Stomach (tissue), 9 donors: ENCODE results near the gene ATP6V1G1. TPM values are rescaled to one million over a fixed set of nuclear protein-coding genes. Genes with fewer than 3 reads are reported as not detected.

Experiments
- DNase-seq, 2 donors: peaks; one replicate each; pipeline versions ENCODE4 v3.0.0 to v3.0.0-alpha.2; 2013 to 2019
- H3K27ac ChIP-seq, 5 donors: fragments of 200-600 bp in 4 of 5; sonication (generic) in 4 of 5; one replicate each; pipeline ENCODE4 v1.5.1; 2013 to 2019; ENCODE audit warnings: mild to moderate bottlenecking in 1 of 5, moderate library complexity in 1 of 5
- H3K27me3 ChIP-seq, 3 donors: fragments of 200-600 bp; sonication (generic); one replicate each; pipeline ENCODE4 v1.5.1; 2017 to 2019; ENCODE audit warnings: mixed run types in 1 of 3
- H3K36me3 ChIP-seq, 4 donors: fragments of 200-600 bp; sonication (generic); 1 replicate in 3 of 4; 2 replicates in 1 of 4; pipeline ENCODE4 v1.5.1; 2016 to 2019
- H3K4me1 ChIP-seq, 4 donors: fragments of 200-600 bp; sonication (generic); one replicate each; pipeline ENCODE4 v1.5.1; 2016 to 2019
- H3K4me3 ChIP-seq, 4 donors: fragments of 200-600 bp; sonication (generic) in 3 of 4; one replicate each; pipeline ENCODE4 v1.5.1; 2016 to 2019; ENCODE audit warnings: mild to moderate bottlenecking in 1 of 4
- H3K9me3 ChIP-seq, 4 donors: fragments of 200-600 bp; sonication (generic); one replicate each; pipeline ENCODE4 v1.5.1; 2016 to 2019
- CTCF ChIP-seq, 7 experiments: fragments of 450-650 bp in 4 of 7; fragments of 200-600 bp in 3 of 7; sonication (generic) in 3 of 7; IDR thresholded peaks; one replicate each; pipeline ENCODE4 v1.5.1; 2016 to 2019; ENCODE audit warnings: antibody characterized with exemption in 7 of 7, control low read depth in 2 of 7, mild to moderate bottlenecking in 1 of 7
- EP300 ChIP-seq: sonication (generic); formaldehyde crosslinking; IDR thresholded peaks from one replicate; pipeline ENCODE4 v1.6.1; 2017; ENCODE audit warnings: antibody characterized with exemption
- POLR2A ChIP-seq, 4 donors: fragments of 450-650 bp; IDR thresholded peaks; one replicate each; pipeline ENCODE4 v1.6.1; 2016; ENCODE audit warnings: antibody characterized with exemption in 4 of 4, control low read depth in 2 of 4, mild to moderate bottlenecking in 1 of 4, moderate library complexity in 1 of 4
- POLR2AphosphoS5 ChIP-seq, 3 donors: sonication (generic); formaldehyde crosslinking; IDR thresholded peaks; one replicate each; pipeline ENCODE4 v1.6.1; 2016; ENCODE audit warnings: antibody characterized with exemption in 3 of 3
- WGBS, 5 donors: extraction: QIAGEN DNeasy Blood & Tissue Kit in 3 of 5; methylation state at CpG; one replicate each; pipeline versions ENCODE4 v1.1.5 to v1.1.7; 2013 to 2018; 5-methylcytosine and 5-hydroxymethylcytosine counted together
- intact Hi-C: fragments of 100-400 bp; cut with DNase I; formaldehyde crosslinking; loops from one replicate; pipeline ENCODE4 v1.15.1; 2023; ENCODE audit warnings: low total_unique reads
- polyA plus RNA-seq, 3 donors: library from polyadenylated mRNA; stranded (reverse); fragments of 200-250 nt; gene quantifications; one replicate each; pipeline ENCODE4 v1.2.3, GENCODE V29; 2013
- total RNA-seq, 5 donors: library from RNA; depleted of rRNA; stranded (reverse); fragments of >200 nt; gene quantifications; one replicate each; pipeline versions ENCODE4 v1.1.0 to v1.2.3, GENCODE V29; 2014 to 2016
- donor health status: healthy with polysubstance abuse.
- donor health status: Bipolar disorder and iron deficiency.
- donor health status: healthy.

The ATP6V1G1 gene
- total and polyA plus RNA-seq, 8 donors: 27.5 to 302 (median 199) TPM

- Histone ChIP-seq H3K36me3 (no peaks in the 10 kb centered on the region), H3K27me3 (no peaks in the 10 kb centered on the region), H3K9me3 (peaks cover 0 to 4% (median 0%) of the 10 kb centered on the region in 4 donors), H3K4me3 (no peak overlapping the region), H3K4me1 (peaks cover 0 to 8% (median 0%) of the 10 kb centered on the region in 4 donors), H3K27ac (peak overlapping the region in 1 of 5 donors; percentile 31)
- no peak for TF ChIP-seq CTCF (IDR thresholded peaks at IDR 0.05)
- TF ChIP-seq POLR2AphosphoS5 (IDR thresholded peaks at IDR 0.05): no peak
- TF ChIP-seq POLR2A (IDR thresholded peaks at IDR 0.05): no peak
- no peak for TF ChIP-seq EP300
- intact Hi-C loops: no loop called here
- WGBS, 5 donors: 85 to 93% (median 89%) methylated on average over 5 of the region's 5 CpGs
- no peak for DNase-seq
Measured at GRCh38 chr9:114552706-114553105, 34.9 kb upstream of the ATP6V1G1 start.

GRCh38 chr9:114553202-114553601, 34.4 kb upstream of the ATP6V1G1 start:
- Histone ChIP-seq H3K27me3 (no peaks in the 10 kb centered on the region), H3K27ac (no peak overlapping the region), H3K36me3 (no peaks in the 10 kb centered on the region), H3K9me3 (peaks cover 0 to 3% (median 0%) of the 10 kb centered on the region in 4 donors), H3K4me3 (no peak overlapping the region), H3K4me1 (peaks cover 0 to 8% (median 0%) of the 10 kb centered on the region in 4 donors)
- TF ChIP-seq POLR2A (IDR thresholded peaks at IDR 0.05) (no peak), CTCF (IDR thresholded peaks at IDR 0.05) (no peak), EP300 (no peak), POLR2AphosphoS5 (IDR thresholded peaks at IDR 0.05) (no peak)
- intact Hi-C loops: no loop called here
- 88 to 95% (median 93%) methylated on average over 3 of the region's 3 CpGs for WGBS, 5 donors
- DNase-seq: no peak

- TF ChIP-seq POLR2A (IDR thresholded peaks at IDR 0.05) (no peak), CTCF (IDR thresholded peaks at IDR 0.05) (no peak), POLR2AphosphoS5 (IDR thresholded peaks at IDR 0.05) (no peak), EP300 (no peak)
- Histone ChIP-seq H3K9me3 (no peaks in the 10 kb centered on the region), H3K4me3 (no peak overlapping the region), H3K27ac (no peak overlapping the region), H3K36me3 (no peaks in the 10 kb centered on the region), H3K27me3 (no peaks in the 10 kb centered on the region), H3K4me1 (peaks cover 0 to 8% (median 0%) of the 10 kb centered on the region in 4 donors)
- 67 to 94% (median 88%) methylated on average over 1 of the region's 1 CpG for WGBS, 5 donors
- intact Hi-C loops: no loop called here
- DNase-seq: no peak
Measured at GRCh38 chr9:114555696-114556095, 31.9 kb upstream of the ATP6V1G1 start.

GRCh38 chr9:114558027-114558675, 29.4 kb upstream of the ATP6V1G1 start:
- Histone ChIP-seq H3K9me3 (no peaks in the 10 kb centered on the region), H3K27me3 (no peaks in the 10 kb centered on the region), H3K4me3 (no peak overlapping the region), H3K27ac (no peak overlapping the region), H3K36me3 (no peaks in the 10 kb centered on the region), H3K4me1 (no peaks in the 10 kb centered on the region)
- TF ChIP-seq EP300: no peak
- TF ChIP-seq CTCF (IDR thresholded peaks at IDR 0.05): no peak
- TF ChIP-seq POLR2A (IDR thresholded peaks at IDR 0.05): no peak
- no peak for TF ChIP-seq POLR2AphosphoS5 (IDR thresholded peaks at IDR 0.05)
- intact Hi-C loops: no loop called here
- peak in 1 of 2 donors; percentile 33 for DNase-seq
- 35 to 46% (median 41%) methylated on average over 3 of the region's 3 CpGs for WGBS, 5 donors
